Dendritic cell treated with granulocyte-macrophage colony-stimulating factor and Interleukin-4, amounts not matched to agents 40 ng/mL and 50 ng/mL, for 4 days (primary cell): Measurements from ENCODE around the gene CRACR2A.

Source experiments
- H3K27ac Mint-ChIP-seq: one replicate; pipeline ENCODE4 v1.8.0; 2022; ENCODE audit warnings: mild to moderate bottlenecking, mixed read lengths
- H3K27me3 Mint-ChIP-seq: one replicate; pipeline ENCODE4 v1.8.0; 2022; ENCODE audit warnings: mild to moderate bottlenecking, mixed read lengths
- H3K36me3 Mint-ChIP-seq: one replicate; pipeline ENCODE4 v1.8.0; 2022; ENCODE audit warnings: low read depth, mixed read lengths
- H3K4me1 Mint-ChIP-seq: one replicate; pipeline ENCODE4 v1.8.0; 2022; ENCODE audit warnings: low read depth, mixed read lengths
- H3K4me3 Mint-ChIP-seq: one replicate; pipeline ENCODE4 v1.8.0; 2022; ENCODE audit warnings: mild to moderate bottlenecking, moderate library complexity, mixed read lengths
- H3K9me3 Mint-ChIP-seq: one replicate; pipeline ENCODE4 v1.8.0; 2022; ENCODE audit warnings: mixed read lengths
- intact Hi-C: fragments of 100-400 bp; cut with micrococcal nuclease; formaldehyde crosslinking; loops from one replicate; pipeline ENCODE4 v1.15.0; 2022

Gene CRACR2A

DNA sequence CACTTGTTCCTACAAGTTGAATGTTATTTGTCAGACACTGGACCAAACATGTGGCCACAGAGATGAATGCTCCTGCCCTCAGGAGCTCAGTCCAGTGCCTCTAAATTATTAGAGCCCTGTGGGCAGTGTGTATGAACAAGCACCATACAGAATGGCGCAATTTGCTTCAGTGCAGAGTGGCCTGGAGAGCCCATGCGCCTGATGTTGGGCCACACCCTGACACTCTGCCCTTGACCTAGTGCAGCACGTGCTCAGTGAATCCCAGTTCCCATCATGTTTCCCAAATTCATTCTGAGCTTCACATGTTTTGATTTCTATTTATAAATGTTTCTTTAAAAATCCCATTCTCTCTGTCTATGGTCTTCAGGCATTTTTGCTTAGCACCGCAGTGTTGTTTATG is 145.1 kb downstream of the CRACR2A start:
- intact Hi-C loops: no loop called here
- Mint-ChIP-seq H3K4me1 (peaks cover 17% of the 10 kb centered on the region), H3K36me3 (peaks cover 20% of the 10 kb centered on the region), H3K4me3 (no peak overlapping the region), H3K27me3 (peaks cover 19% of the 10 kb centered on the region), H3K9me3 (peaks cover 9% of the 10 kb centered on the region), H3K27ac (no peak overlapping the region)

DNA sequence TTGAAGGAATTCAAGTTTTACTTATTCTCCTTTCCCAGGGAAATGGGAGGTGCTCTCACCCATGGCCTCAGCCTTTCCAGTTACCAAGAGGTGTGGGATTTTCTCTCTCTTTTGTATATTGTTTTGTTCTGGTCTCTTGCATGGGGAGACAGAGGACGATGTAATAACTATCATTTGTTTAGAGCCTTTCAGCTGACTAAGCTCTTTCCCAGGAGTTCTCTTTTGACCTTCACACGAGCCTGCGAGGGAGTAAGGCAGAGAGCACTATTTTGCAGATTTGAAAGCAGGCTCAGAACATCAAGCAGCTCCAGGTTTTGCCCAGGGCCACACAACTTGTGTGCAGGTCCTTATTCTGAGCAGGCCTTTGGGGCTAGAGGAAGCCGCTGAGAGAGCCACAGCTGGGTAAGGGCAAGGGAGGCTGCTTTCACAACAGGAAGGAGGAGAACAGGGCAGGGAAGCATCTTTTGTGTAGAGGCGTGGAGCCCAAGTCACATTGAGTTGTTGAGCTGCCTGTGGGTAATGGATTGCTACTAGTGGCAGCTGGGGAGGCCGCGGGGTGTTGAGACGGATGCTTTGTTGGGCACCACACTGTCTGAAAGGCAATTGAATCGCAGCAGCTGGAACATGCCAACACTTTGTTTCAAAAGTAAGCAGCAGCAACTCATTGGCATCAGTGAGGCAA is 145.7 kb downstream of the CRACR2A start:
- Mint-ChIP-seq H3K27me3 (peaks cover 24% of the 10 kb centered on the region), H3K9me3 (peaks cover 9% of the 10 kb centered on the region), H3K36me3 (peaks cover 20% of the 10 kb centered on the region), H3K4me1 (peaks cover 17% of the 10 kb centered on the region), H3K4me3 (no peak overlapping the region), H3K27ac (no peak overlapping the region)
- intact Hi-C loops: no loop called here

- Mint-ChIP-seq H3K4me3 (no peak overlapping the region), H3K27ac (no peak overlapping the region), H3K27me3 (peaks cover 25% of the 10 kb centered on the region), H3K9me3 (peaks cover 9% of the 10 kb centered on the region), H3K36me3 (peaks cover 12% of the 10 kb centered on the region), H3K4me1 (peaks cover 17% of the 10 kb centered on the region)
- intact Hi-C loops: no loop called here
Observed at GRCh38 chr12:3606128-3606527, 146.8 kb downstream of the CRACR2A start.

DNA sequence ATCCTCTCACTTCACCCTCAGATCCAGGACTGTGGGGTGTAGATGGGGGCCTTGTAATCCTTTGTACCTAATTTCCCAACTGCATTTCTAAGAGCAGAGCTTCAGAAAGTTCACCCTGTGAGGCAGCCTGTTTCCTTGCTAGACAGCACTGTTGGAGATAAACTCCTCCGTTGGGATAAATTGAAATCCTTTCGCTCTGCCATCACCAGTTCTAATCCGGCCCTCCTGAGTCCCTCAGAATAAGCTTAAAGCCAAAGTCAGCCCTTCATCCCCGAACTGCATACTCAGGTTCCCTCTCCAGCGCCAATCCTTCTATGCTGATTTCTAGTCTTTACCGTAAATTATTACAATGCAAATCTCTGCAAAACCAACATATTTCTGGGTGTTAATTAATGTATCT is 147.2 kb downstream of the CRACR2A start:
- H3K9me3 Mint-ChIP-seq: peaks cover 9% of the 10 kb centered on the region
- no peak overlapping the region for H3K27ac Mint-ChIP-seq
- peaks cover 17% of the 10 kb centered on the region for H3K4me1 Mint-ChIP-seq

DNA sequence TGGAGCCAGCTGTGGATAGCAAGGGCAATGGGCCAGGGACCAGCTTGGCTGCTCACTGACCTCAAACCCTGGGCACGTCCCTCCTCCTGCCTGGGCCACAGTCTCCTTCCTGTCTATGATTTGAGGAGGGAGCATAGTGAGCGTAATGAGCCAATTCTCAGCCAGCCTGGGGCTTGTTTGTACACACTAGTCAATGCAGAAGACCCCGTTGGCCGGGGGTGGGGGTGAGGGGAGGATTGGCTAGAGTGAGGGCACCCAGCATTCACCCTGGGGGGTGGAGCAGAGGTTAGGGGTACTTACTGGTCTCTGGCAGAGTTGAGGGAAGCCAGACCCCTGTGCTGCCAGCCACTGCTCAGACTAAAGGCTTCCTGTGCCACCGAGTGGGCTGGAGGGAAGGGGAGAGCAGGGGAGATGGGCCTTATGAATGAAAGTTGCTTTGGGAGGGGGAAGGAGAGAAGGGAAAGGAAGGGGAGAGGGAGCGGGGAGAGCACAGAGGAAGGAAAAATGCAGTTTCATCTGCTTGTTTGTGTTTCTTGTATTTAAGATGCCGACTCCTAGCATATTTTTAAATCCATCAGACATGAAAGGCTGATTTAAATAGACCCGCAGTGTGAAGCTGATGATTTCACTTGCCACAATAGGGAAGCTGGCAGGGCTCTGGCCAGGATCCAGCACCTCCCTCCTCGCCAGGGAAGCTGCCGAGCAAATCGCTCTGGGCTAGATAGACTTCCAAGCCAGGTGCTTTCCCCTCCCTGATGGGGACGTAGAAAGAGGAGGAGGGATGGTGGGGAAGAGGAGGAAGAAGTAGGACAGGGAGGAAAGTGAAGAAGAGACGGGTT is 147.9 kb downstream of the CRACR2A start:
- Mint-ChIP-seq H3K4me3 (no peak overlapping the region), H3K27ac (no peak overlapping the region)
- intact Hi-C loops: no loop called here

More for the DNA sequence above, 147.2 kb downstream of the CRACR2A start:
- intact Hi-C loops: no loop called here
- peaks cover 12% of the 10 kb centered on the region for H3K36me3 Mint-ChIP-seq
- peaks cover 25% of the 10 kb centered on the region for H3K27me3 Mint-ChIP-seq
- no peak overlapping the region for H3K4me3 Mint-ChIP-seq

DNA sequence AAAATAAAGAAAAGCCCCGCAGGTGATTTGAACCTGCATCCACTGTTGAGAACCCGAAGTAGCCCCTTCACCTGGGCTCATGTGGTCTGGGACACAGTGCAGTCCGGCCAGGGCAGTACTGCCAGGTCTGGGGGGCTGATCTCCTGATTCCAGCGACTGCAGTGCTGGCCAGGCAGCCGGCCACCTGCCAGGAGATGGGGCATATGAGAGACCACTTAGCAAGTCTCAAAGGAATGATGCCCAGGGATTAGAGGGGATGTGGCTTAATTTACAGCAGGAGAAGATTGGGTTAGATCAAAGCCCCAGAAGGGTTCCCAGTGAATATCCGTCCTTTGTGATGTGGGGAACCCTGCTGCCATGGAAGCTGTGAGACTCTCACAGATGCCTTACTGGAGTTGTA is 148.6 kb downstream of the CRACR2A start:
- peaks cover 26% of the 10 kb centered on the region for H3K27me3 Mint-ChIP-seq
- H3K27ac Mint-ChIP-seq: no peak overlapping the region
- peaks cover 3% of the 10 kb centered on the region for H3K9me3 Mint-ChIP-seq
- H3K4me3 Mint-ChIP-seq: no peak overlapping the region
- intact Hi-C loops: no loop called here
- H3K4me1 Mint-ChIP-seq: peaks cover 17% of the 10 kb centered on the region
- peaks cover 5% of the 10 kb centered on the region for H3K36me3 Mint-ChIP-seq

More for the DNA sequence above, 147.9 kb downstream of the CRACR2A start:
- H3K27me3 Mint-ChIP-seq: peaks cover 25% of the 10 kb centered on the region
- peaks cover 9% of the 10 kb centered on the region for H3K9me3 Mint-ChIP-seq
- H3K36me3 Mint-ChIP-seq: peaks cover 12% of the 10 kb centered on the region
- H3K4me1 Mint-ChIP-seq: peaks cover 17% of the 10 kb centered on the region

DNA sequence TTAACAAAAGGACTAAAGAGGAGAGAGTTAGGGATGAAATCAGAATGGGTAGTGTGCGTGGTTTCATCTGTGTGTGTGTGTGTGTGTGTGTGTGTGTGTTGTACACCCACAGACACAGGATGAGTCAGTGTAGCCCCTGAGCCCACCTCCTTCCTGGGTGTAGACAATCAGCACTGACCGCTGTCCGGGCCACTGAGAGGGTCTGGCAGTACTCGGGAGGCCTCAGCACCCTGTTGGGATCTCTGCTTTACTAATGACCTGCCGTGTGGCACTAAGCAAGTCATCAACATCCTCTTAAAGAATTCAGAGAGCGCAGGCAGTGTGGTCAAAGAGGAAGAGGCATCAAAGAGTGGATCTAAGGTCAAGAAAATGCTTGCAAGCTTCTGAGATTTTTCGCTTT is 149.3 kb downstream of the CRACR2A start:
- no peak overlapping the region for H3K4me3 Mint-ChIP-seq
- H3K36me3 Mint-ChIP-seq: no peaks in the 10 kb centered on the region
- H3K4me1 Mint-ChIP-seq: peaks cover 17% of the 10 kb centered on the region
- H3K27ac Mint-ChIP-seq: no peak overlapping the region
- intact Hi-C loops: no loop called here
- H3K9me3 Mint-ChIP-seq: no peaks in the 10 kb centered on the region
- peaks cover 26% of the 10 kb centered on the region for H3K27me3 Mint-ChIP-seq

DNA sequence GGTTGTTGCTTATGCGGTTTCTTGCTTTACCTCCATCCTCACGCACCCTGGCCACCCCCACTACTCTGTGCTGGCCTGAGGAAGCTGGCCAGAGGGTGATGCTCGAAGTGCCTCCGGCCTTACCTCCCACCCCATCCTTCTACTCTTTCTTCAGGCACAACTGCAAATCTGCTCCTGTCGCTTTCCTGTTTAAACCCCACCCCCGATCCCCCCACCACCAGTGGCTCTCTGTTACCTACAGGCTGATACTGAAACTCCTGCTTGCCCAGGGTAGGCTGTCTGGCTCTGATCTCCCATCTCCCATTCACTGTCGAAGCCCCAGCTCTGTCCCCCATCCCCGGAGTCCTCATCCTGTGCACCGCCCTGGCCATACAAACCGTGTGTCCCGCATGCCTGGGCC is 150.4 kb downstream of the CRACR2A start:
- no peaks in the 10 kb centered on the region for H3K36me3 Mint-ChIP-seq
- intact Hi-C loops: no loop called here
- H3K9me3 Mint-ChIP-seq: no peaks in the 10 kb centered on the region

DNA sequence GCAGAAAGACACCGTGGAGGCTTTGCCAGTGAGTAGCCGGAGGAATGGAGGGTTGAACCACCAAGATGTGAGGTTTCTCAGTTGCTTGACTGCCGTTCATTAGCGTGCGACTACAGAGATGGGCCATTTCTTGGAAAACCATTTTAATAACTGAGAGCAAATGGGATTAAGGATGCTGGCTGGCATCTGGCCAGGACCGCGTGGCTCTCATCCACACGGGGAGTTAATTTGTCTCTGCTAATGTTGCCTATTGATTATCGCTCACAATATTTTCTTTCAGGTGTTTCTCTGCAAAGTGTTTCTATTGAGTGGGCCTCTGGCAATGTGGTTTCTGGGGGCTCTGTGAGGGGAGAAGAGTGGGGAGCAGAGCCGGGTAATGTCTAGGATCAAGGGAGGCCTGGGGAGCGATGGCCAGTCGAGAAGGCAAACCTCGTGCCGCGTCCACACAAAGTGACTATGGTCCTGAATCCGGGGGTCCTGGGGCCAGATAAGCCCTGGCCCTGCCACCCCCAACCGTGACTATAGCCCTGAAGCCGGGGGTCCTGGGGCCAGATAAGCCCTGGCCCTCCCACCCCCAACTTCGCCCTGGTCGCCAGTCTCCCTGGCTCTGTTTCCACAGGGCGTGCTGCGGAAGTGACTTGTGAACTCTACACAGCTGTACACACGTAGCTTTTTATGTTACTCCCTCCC is 151.3 kb downstream of the CRACR2A start:
- Mint-ChIP-seq H3K9me3 (no peaks in the 10 kb centered on the region), H3K27ac (no peak overlapping the region), H3K4me3 (no peak overlapping the region), H3K27me3 (peaks cover 26% of the 10 kb centered on the region), H3K36me3 (no peaks in the 10 kb centered on the region), H3K4me1 (peaks cover 17% of the 10 kb centered on the region)
- intact Hi-C loops: no loop called here

More for the DNA sequence above, 150.4 kb downstream of the CRACR2A start:
- Mint-ChIP-seq H3K27me3 (peaks cover 26% of the 10 kb centered on the region), H3K27ac (no peak overlapping the region), H3K4me1 (peaks cover 17% of the 10 kb centered on the region), H3K4me3 (no peak overlapping the region)

GRCh38 chr12:3600951-3601350 is 152.0 kb downstream of the CRACR2A start:
- intact Hi-C loops: no loop called here
- H3K4me1 Mint-ChIP-seq: peaks cover 17% of the 10 kb centered on the region
- no peak overlapping the region for H3K4me3 Mint-ChIP-seq
- H3K9me3 Mint-ChIP-seq: no peaks in the 10 kb centered on the region
- H3K27ac Mint-ChIP-seq: no peak overlapping the region
- no peaks in the 10 kb centered on the region for H3K36me3 Mint-ChIP-seq
- H3K27me3 Mint-ChIP-seq: peaks cover 23% of the 10 kb centered on the region

GRCh38 chr12:3600039-3600720 is 152.7 kb downstream of the CRACR2A start:
- intact Hi-C loops: no loop called here
- Mint-ChIP-seq H3K27me3 (peaks cover 17% of the 10 kb centered on the region), H3K4me1 (peaks cover 10% of the 10 kb centered on the region), H3K4me3 (no peak overlapping the region), H3K36me3 (no peaks in the 10 kb centered on the region), H3K27ac (no peak overlapping the region), H3K9me3 (no peaks in the 10 kb centered on the region)

DNA sequence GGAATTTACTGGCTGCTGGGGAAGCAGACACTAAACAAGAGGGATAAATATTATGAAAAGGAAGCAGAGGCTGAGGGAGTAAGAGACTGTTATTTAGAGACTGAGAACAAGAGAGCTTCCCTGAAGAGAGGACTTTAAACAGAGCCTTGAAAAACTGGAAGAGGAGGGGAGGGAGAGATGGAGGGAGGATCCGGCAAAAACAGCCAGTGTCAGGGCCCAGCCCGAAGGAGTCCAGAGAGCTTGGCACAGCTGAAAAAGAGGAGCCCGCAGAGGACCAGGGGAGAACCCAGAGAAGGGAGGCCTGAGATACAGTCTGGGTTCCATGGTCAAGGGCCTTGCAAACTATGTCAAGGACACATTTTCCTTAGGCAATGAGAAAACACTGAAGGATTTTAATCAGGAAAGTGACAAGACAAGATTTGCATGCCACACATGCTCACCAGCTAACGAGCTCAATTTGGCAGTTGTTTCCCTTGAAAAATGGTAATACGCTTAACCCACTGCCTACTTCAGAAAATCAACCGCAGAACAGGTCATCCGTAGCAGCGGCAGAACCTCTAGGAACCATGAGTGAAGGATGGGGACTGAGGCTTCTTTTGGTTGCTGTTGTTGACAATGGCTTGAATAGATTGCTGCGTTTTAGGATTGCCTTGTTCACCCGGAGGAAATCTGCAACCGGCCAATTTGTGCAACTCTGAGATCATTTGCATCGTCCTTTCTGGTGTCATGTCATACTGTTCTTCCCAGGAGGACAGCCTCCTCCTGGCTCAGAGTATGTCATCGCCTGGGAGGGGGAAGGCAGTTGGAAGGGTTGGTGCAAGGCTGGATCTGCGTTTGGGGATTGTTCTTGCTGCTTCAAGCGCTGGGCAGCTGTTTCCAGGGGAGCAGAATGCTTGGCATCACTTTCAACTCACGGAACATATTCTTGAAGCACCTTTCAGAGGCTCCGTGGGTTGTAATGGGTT is 153.7 kb downstream of the CRACR2A start:
- no peak overlapping the region for H3K4me3 Mint-ChIP-seq
- H3K27me3 Mint-ChIP-seq: peaks cover 7% of the 10 kb centered on the region
- H3K9me3 Mint-ChIP-seq: no peaks in the 10 kb centered on the region
- H3K4me1 Mint-ChIP-seq: no peaks in the 10 kb centered on the region
- no peak overlapping the region for H3K27ac Mint-ChIP-seq
- H3K36me3 Mint-ChIP-seq: no peaks in the 10 kb centered on the region
- intact Hi-C loops: no loop called here
